GM19463 (cell line): ENCODE measurements around the gene FOXD4L5.
"Not testable (repeated sequence)": the region's sequence is repeated elsewhere in the genome, so short reads cannot be mapped to it uniquely, and the experiment has no call there.

Experiments
- ATAC-seq: cut with Tn5 transposase; IDR thresholded peaks from one replicate; pipeline ENCODE4 v1.9.1; 2021; ENCODE audit warnings: mild to moderate bottlenecking, moderate library complexity; ENCODE audit not compliant: unreplicated experiment

FOXD4L5 gene

DNA sequence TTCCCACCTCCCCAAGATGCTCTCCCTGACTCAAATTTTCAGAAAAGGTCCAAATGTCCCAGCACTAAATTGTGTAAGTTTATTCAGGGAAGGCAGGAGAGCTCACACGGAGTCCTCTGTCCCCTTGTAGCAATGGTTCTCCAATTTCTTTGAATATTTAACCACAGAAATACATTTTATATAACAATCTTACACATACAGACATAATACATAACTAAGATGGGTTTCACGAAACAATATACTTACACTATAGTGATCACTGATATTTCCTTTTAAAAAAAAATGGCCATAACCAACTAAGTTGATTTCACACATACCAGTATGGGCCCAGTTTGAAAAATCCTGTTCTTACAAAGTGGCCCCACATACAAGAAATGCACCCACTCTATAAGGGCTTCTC is at the start of gene FOXD4L5:
Gene FOXD4L5, minus strand, starts transcription at position 101 of the 400 bp plus-strand sequence. CDS start 832 bp downstream, outside the sequence.
- not testable (repeated sequence) for ATAC-seq

DNA sequence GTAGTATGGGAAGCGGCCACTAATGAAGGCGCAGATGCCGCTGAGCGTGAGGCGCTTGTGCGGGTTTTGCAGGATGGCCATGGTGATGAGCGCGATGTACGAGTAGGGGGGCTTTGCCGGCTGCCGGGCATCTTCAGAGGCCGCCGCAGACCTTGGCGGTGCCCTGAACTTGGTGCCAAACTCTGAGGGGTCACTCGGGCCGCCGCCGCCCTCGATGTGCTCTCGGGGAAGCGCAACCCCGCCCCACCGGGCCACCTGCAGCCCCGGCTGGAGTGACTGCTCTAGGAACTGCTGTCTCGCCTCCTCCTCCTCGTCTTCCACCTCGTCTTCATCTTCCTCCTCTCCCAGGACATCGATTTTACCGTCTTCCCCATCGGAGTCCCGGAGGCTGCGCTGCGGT is 1.1 kb downstream of the FOXD4L5 start:
- ATAC-seq: not testable (repeated sequence)

DNA sequence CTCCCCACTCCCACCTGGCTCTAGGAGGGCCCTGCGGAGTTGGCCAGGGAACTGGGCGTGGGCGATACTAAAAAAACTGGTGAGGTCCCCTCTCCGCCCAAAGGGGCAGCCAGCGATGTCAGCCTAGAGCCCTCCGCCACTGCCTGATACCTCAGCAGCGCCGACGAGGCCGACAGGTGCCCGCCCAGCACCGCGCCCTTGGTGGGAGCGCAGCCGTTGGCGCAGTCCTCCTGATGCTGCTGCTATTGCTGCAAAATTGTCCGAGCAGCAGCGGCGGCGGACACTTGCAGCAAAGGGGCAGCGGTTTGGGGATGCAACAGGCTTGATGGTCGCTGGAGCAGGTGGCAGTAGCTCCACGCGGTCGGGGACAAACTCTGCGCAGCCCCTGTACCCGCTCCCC is 2.0 kb downstream of the FOXD4L5 start:
- not testable (repeated sequence) for ATAC-seq
